Stimulated activated CD8-positive, alpha-beta memory T cell treated with anti-CD3 and anti-CD28 coated beads, Interleukin-15, amount 100 ng/mL, for 1 hour (primary cell): ENCODE measurements around the gene HOTAIR.

Experiments
- DNase-seq: peaks from one replicate; pipeline ENCODE4 v3.0.0-alpha.2; 2020; ENCODE audit warnings: low read depth

The HOTAIR gene

DNA sequence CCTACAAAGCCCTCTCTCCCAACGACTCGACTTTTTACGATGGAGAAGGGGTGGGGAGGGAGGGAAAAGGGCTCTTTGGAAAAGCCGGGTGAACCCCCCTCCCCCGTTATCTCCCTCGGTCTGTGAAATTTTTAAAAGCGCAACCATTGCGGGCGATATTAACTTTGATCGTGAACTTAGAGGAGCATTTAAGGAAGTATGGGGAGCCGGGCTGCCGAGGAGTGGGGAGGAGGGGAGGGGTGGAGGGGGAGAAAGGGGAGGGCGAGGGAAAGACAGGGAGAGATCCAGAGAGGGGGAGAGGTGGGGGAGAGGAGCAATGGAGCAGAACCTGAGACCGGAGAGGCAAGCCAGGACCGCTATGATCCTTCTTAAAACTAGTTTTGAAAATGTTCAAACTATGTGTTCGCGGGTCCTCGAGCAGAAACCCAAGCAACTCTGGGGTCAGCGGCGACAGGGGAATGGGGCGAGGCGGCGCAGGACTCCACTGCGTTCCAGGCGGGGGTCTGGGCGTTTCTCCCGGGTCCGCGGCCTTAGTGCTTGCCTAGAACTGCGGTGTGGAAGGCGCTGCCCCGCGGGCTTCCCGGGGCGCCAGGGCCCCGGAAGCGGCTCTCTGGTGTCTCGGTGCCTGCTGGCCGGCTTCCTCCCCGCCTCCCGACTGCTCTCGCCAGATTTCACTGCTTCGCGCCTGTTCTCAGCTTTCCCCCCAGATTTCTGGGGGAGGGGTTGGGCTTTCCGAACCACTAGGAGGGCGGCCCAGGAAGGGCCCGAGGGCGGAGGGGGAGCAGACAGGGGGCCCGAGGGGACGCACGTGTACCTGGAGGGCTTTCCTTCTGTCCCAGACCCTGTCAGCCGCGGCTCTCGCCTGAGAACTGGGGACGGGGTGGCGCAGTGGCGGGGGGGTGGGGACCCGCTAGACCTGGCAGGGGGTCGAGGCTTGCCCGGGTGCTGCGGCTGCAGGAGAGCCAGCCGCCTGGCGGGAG lies at the start of gene HOTAIR:
TSS of gene HOTAIR (minus strand) at position 871 of the 980 bp plus-strand sequence.
- no peak for DNase-seq

DNA sequence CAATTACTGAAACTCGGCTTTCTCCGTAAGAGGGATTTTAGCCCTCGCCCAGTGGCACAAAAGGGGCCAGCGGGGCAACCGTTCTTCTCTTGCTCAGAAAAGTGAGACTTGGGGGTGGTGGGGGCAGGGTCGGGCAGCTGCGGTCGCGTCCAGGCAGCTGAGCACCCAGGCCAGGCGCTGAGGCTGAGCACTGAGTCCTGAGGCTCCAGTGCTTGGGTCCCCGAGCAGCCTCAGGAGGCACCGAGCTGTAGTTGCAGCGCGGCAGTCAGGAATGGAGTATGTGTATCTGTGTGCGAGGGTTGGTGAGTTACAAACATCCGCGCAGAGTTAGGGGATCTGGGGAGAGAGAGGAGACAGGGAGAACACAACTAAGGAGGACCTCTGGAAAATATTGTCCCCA lies 49.4 kb upstream of the HOTAIR start:
- no peak for DNase-seq

DNA sequence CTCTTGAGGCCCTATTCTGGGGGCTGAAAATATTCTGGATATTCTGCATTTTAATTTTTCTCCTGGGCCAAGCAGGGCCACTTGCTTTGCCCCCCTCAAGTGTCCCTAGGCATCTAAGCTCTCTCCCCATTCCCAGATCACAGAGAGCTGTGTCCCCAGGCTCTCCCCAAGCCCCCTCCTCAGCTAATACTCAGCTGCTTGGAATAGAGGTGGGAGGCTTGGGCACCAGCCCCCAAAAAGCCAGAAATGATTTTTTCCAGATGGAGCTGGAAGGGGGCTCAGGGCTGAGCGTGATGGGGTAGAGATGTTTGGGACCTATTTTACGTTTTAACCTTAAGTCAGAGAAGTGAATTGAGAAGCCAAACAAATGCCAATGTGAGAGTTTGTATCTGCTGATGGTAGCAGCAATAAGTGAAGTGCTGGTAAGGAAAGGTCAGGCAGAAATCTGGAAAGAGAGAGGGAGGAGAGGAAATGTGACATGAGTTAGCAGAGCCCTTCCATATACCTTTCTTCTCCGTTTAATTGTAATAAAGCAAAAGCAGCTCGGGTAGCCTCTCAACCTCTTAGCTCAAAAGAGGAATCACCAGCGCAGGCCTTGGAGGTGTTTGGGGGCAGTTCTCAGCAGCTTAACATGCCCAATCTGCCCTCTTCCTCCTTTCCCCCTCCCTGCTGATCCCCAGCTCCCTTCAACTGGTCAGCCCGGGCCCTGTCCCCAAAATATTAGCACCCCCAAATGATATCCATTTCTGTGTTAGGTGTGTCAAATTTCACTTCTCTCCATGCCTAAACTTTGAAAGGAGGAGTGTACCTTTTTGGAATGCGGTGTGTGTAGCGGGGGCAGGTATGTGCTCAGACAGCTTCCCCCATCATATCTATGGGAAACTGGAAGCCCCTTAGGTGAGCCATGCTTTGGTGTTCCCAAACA lies 48.5 kb upstream of the HOTAIR start:
- no peak for DNase-seq

DNA sequence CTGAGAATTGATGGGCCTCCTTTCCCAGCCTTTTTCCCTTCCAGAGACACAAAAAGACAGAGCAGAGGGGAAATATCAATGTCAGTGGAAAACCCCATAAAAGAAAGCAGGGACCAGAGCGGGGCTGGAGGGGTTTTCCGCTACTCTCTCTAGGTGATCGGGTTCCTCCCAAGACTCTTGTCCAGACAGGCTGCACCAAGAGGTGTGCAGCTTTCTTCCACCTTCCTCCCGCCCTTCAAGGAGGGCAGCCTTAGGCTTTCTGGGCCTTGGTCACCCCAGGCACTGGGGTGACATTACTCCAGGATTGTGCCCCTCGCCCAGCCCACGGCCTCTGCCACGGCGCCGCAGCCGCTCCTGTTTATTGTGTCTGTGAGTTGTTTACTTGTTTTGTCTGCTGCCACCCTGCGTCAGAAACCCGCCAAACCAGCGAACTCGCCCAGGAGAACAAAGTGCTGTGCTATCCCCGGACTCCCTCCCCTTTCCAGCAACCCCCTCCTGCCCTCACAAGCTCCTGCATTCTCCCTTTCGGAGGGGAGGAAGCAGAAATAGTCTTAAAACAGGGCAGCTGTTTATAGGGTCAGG lies 46.8 kb upstream of the HOTAIR start:
- DNase-seq, result no peak

DNA sequence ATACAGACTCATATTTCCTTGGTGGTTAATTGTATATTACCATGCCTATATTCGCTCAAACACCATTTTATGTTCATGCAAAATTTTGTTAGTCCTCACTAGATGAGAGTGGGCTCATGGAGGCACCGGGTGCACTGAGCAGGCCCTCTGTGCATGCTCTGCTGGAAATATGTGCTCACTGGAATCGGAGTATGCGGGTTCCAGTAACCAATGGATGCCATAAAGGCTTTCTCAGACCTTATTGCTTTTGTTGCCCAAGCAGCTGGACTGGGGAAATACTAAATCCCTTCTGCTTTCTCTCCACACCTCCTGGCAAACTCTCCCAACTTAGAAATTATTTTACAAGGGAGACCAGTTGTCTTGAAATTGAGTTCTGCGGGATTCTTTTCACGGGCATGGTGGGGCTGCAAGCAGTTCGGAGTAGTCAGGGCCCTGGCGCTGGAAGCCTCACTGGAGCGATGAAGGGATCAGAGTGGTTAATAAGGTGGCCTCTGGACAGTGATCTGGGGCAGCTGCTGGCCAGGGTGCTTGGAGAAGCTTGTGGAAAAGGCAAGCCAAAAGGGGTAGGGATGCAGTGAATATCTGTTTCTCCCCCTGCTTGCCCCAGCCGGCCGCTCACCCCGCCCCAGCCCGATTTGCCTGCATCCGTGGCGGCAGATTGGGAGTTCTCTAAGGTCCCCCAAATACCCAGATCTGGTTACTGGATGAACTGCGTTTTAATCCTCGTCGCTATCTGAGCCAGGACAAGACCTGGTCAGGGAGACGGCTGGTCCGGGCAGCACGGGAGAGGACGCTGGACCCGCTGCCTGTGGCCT lies 46.0 kb upstream of the HOTAIR start:
- DNase-seq, result no peak

DNA sequence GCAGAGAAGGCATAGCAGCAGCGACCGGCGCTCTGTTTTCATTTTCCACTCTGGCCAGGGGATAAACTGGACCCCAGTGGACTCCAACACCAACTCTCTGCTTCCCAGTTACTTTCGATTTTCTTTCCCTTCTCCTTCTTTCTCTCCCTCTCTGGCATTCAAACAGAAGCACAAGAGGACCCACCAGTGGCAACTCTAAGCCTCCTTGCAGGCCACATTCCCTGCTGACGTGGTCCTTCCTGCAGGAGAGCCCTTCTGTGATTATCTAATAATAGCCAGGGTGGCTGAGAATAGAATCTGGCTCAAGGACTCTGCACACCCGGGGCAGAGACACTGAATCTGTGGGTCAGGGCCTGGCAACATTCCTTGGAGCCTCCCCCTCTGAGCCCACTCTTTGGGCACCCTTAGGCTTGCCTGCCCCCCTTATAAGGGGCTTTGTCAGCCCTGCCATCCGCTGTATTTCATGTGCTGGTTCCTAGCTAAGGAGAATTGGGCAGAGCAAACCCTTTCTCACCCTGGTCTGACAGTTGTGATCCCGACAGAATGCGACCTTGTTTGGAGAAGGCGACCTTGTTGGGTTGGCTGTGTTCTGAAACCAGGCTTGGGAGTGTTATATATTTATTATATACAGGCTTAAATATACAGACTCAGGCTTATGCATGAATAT lies 45.3 kb upstream of the HOTAIR start:
- no peak for DNase-seq

DNA sequence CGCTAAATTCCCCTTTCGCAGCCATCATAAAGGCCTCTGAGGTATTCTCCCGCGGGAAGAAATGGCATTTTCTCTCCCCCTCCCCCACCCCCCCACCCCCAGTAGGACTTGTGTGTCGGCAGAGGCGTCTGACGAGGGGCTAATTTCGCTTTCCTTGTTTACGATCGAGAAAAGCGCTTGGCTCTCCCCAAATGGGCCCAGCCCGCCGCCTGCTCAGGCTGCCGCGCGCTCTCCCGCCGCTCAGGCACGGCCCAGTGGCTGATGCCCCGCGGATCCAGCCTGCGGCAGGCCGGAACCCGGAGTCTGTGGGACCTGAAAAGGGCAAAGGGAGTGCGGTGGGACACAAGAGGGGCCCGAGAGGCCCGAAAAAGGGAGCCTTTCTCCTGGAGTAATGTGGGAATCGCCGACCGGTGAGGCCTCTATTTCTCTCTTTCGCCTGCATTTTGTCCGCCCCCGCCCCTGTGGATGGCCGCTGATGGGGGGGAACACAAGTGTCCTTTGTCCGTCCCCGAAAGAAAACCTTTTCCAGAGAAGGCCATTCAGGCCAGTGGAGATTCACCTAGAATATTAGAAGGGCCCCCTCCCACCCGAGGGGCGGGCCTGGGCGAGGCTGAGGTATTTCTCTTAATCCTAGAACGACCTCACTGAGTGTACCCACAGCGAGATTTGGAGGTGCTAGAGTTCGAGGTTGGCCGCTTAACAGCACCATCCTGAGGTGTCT lies 44.5 kb upstream of the HOTAIR start:
- no peak for DNase-seq

DNA sequence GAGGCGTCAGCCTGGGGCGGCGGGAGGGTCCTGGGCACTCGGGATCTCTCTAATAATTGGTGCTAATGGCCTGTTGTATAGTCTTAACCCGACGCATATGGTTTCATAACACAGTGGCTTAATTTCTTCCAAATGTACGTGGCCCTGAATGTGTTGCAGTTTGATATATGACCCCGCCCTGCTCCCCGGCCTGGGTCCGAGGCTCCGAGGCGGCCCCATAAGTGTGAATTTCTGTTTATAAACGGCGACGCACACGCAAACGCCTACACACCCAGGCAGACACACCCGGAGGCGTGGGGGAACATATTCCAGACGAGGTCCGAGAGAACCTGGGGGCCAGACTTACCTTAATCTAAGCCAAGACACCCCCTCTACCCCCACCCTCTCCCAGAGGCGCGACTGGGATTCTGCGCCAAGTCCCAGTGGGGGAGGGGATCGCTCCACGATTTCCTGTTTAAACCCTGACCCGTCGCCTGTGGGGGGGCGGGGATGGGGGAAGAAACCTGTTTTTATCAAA lies 43.8 kb upstream of the HOTAIR start:
- no peak for DNase-seq

DNA sequence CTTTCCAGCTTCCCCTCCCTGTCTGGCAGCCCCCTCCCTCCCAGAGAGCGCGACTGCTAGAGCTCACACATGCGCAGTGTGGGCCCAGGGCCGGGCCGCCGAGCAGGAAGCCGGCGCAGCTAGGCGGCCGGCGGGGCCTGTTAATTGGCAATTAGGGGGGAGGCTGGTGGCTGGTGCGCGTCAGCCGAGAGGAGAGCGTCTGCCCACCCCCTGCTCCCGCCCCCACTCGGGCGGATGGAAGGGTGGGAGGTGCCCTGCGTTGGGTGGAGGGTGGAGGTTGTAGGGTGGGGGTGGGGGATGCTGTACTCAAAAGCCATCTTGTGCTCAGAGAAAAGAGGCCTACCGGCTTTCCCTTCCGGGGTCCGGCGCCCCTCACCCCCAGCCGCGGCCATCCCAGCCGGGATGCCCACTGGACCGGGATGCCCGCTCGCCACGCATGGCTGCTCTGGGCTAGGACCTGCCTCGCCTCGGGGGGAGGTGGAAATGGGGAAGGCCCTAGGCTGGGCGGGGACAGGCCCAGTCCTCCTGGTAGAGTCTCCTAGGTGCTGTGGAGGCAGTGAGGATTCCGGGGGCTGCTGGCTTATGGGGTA lies 43.2 kb upstream of the HOTAIR start:
- peak; percentile 51 for DNase-seq

DNA sequence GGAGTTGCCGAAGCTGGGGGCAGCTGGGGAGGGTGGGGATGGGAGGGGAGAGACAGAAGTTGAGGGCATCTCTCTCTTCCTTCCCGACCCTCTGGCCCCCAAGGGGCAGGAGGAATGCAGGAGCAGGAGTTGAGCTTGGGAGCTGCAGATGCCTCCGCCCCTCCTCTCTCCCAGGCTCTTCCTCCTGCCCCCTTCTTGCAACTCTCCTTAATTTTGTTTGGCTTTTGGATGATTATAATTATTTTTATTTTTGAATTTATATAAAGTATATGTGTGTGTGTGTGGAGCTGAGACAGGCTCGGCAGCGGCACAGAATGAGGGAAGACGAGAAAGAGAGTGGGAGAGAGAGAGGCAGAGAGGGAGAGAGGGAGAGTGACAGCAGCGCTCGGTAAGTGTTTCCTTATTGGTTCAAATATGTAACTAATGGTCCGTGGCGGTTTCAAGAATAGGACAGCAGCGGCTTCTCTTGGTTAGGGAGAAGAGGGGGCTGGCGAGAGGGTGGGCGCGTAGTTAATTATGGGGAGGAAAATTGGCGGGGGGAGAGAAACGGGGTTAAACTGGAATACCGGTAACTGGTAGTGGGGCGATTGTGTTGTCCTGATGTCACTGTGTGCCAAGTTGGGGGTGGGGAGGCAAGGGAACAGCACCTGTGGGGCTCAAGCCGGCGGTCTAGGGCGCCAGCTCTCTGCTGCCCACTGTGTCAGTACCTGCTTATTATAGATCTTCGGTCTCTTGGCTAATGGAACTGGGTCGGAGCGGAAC lies 42.5 kb upstream of the HOTAIR start:
- DNase-seq, result no peak

DNA sequence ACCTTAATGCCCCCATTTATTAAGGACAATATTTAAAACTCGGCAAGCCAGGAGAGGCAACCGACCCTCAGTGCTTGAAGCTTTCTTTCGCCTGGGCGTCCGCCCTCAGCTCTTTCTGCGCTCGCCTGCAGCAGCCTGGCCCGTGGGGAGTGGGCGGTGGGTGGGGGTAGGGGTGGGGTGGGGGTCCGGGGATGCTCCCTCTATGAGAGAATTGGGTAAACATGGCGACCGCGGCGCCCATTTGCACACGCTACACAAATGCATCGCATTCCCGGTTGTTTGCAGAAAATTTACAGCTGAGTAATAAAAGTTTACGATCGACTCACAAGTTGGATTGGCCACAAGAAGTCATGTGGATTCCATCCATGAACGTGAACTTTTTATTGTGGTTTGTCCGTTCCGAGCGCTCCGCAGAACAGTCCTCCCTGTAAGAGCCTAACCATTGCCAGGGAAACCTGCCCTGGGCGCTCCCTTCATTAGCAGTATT lies 41.8 kb upstream of the HOTAIR start:
- no peak for DNase-seq

DNA sequence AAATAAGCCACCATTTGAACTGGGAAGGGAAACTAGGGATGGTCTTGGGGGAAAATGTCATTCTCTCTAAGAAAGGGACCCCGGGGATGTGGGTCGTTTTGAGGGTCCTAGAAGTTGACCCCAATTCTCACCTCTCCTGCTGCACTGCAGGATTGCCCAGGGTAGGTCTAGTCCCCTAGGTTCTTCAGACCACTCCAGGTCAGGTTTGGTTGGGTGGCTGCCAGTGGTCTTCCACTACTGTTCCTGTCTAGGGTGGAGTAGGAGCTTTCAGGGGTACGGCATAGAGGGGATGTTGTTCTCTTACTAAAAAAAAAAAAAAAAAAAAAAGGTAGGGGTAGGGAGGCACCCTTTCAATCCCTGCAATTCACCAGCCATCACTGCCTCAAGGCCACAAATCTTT lies 41.3 kb upstream of the HOTAIR start:
- no peak for DNase-seq

DNA sequence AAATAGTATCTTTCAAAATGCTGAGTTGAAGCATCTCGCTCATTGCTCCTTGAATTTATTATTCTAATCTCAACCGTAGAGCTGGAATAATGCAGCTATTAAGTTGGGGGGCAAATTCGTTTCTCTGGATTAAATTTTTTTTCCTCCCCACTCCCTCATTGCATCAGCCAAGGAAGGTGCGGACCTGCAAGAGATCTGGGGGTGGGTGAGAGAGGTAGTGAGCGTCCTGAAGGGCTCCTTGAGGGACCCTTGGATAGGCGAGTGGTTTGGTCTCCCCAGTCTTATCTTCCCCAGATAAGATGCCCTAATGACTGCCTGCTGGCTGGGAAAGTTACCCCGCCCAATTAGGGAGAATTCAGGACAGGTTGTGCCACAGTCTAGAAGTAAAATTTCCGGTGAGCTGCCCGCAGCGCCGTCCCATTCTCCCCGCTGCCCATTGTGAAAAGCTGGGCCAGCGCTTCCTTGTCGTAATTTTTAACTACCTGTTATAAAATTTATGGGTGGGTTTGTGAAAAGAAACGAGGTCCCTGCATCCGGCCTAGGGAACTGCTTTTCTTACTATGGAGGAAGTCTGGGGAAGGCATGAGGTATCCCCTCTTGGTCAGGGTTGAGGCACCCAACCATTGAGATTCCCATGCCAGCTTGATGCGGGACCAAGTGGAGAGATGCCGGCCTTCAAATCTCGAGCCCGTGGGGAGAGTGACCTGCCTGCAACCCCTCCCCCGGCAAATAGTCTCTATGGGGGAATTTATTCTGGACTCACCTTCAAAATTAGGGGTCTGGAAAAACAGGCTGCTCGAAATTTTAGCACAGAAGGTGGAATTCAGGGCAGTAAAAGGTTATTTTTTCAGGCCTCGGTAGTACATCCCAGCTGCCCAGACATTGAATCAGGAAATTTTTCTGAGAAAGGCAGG lies 40.5 kb upstream of the HOTAIR start:
- DNase-seq, result no peak

DNA sequence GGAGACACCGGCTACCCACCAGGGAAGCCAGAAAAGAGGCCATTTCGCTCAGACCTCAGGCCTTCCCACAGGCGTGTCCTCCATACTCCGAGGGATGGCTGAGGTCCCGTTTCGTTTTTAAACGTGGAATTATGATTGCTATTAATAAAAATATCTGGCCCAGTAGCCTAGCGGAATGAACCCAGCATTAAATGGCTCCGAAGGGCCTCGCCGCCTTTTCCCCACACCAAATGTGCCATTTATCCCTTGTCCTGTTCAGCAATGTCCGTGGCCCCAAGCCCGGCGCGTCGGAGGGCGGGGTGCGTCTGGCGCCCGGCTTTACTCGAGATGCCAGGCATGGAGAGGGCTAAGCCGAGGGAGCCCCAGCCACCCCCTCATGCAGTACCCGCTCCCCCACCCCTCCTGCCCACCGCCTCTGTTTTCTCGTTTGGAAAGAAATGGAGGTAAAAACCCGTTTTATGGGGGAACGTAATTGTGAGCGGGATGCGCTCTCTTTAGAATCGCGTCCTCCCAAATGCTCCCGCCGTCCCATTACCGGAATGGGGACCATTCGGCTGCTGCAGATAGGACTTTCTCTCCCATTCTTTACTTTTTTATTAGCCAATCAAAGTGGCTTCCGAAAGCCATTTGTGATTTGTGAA lies 39.7 kb upstream of the HOTAIR start:
- DNase-seq, result no peak

DNA sequence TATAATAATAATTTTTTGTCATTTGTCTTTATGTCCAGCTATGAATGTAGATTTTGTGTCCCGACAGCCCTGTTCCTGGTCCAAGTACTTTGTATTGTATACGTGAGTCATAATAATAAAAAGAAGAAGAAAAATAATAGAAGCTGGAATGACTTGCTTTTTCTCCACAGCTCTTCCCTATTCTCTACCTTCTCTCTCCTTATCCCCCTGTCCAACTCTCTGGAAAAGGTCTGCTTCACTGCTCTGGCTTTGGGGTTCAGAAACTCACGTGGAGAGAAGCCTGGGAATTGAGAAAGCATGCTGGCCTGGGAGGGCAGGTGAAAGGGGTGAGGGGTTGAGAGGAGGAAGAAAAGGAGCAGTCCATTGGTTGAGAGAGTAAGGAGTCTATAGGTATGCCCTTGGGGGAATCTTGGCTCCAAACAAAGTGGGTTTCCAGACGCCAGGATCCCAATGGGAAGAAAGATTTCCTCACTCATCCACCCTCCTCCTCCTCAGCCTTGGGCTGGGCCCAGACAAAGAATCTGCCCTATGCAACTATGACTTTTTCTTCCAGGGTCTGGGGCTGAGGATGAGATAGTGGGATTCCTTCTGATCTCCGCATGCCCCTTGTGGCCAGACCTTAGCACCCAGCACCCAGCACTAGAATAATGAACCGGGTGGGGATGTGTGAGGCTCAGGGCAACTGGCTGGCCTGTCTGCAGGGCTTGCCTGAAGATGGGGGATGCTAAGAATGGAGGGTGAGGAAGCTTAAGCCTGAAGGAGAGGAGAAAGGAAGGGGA lies 38.1 kb upstream of the HOTAIR start:
- DNase-seq, result no peak
